Esophagus squamous epithelium (tissue), 5 donors: ENCODE results near the gene MTA1. TPM values are rescaled to one million over a fixed set of nuclear protein-coding genes. Genes with fewer than 3 reads are reported as not detected.
A peak's percentile ranks its signal among the peaks of the same experiment; 100 is the strongest.

ENCODE experiments used
- DNase-seq: peaks from one replicate; lab custom pipeline; 2025; lab: John Stamatoyannopoulos, UW
- H3K27ac ChIP-seq, 4 donors: fragments of 200-600 bp; sonication (generic); one replicate each; pipeline ENCODE4 v1.5.1; 2016 to 2019; ENCODE audit warnings: mild to moderate bottlenecking in 1 of 4
- H3K27me3 ChIP-seq, 4 donors: fragments of 200-600 bp; sonication (generic); 1 replicate in 3 of 4; 2 replicates in 1 of 4; pipeline versions ENCODE4 v1.5.1 to v1.6.0; 2017 to 2021; ENCODE audit warnings: antibody characterized with exemption in 1 of 4
- H3K36me3 ChIP-seq, 3 donors: fragments of 200-600 bp; sonication (generic); one replicate each; pipeline ENCODE4 v1.5.1; 2016 to 2019
- H3K4me1 ChIP-seq, 3 donors: fragments of 200-600 bp; sonication (generic); one replicate each; pipeline ENCODE4 v1.5.1; 2017 to 2019
- H3K4me3 ChIP-seq, 4 donors: fragments of 200-600 bp; sonication (generic); 1 replicate in 3 of 4; 2 replicates in 1 of 4; pipeline ENCODE4 v1.5.1; 2016 to 2019; ENCODE audit warnings: mild to moderate bottlenecking in 2 of 4, moderate library complexity in 1 of 4
- H3K9me3 ChIP-seq, 3 donors: fragments of 200-600 bp; sonication (generic); one replicate each; pipeline ENCODE4 v1.5.1; 2016 to 2019
- POLR2A ChIP-seq, 4 donors: fragments of 450-650 bp; IDR thresholded peaks; one replicate each; pipeline ENCODE4 v1.6.1; 2017; ENCODE audit warnings: antibody characterized with exemption in 4 of 4, mild to moderate bottlenecking in 4 of 4, moderate library complexity in 3 of 4
- WGBS, 2 donors: methylation state at CpG; one replicate each; pipeline ENCODE4 v1.1.5; 2018; 5-methylcytosine and 5-hydroxymethylcytosine counted together
- intact Hi-C: fragments of 100-400 bp; cut with DNase I; formaldehyde crosslinking; loops from one replicate; pipeline ENCODE4 v1.15.0; 2022
- total RNA-seq, 4 donors: library from RNA; depleted of rRNA; stranded (reverse); fragments of >200 nt; gene quantifications; one replicate each; pipeline ENCODE4 v1.1.0, GENCODE V29; 2016
- TF ChIP-seq, protein P1 (sequence below), 6 experiments: fragments of 450-650 bp in 4 of 6; fragments of 200-600 bp in 2 of 6; sonication (generic) in 2 of 6; IDR thresholded peaks; one replicate each; pipeline ENCODE4 v1.5.1; 2016 to 2019; ENCODE audit warnings: antibody characterized with exemption in 6 of 6, mild to moderate bottlenecking in 4 of 6, moderate library complexity in 4 of 6
- donor health status: DM: yes; HTN: yes; CAD: no.

The MTA1 gene
- total RNA-seq, 4 donors from 2014 or later: 19.9 to 64.7 (median 39.6) TPM

DNA sequence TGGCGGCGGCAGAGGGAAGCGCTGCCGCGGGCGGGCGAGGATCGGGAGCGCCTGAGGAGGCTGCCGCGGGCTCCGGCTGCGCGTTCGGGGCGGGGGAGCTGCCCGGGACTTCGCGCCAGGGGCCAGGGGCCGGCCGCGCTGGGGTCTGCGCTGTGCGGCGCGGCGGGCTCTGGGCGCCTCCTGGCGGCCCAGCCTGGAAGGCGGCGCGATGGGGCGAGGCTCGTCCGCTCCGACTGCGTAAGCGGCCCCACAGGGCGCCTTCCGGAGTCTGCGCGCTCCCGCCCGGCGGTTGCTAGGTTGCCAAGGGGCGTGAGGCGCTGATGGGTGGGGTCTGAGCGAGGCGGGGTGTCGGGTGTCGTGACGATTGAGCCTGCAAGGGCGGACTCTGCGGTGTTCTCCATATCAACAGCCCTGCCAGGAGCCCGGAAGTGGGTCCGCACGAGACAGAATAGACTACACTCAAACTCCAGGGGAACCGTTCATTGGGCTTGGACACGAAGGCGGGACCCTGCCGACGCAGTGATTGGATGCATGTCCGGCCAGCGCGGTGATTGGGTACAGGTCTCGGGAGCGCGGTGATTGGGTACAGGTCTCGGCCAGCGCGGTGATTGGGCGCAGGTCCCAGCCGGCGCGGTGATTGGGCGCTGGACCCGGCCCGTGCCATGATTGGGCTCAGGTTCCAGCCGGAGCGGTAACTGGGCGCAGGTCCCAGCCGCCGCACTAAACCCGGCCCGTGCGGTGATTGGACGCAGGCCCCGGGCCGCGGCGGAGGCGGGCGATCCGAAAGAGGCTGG lies 71.1 kb downstream of the MTA1 start, which contains the start of gene TEDC1:
TSS of gene TEDC1 (plus strand) at position 675 of the 794 bp plus-strand sequence. CDS start 130 bp downstream, outside the sequence.
- intact Hi-C loops: no loop called here
- H3K27me3 ChIP-seq: peaks cover 0 to 21% (median 0%) of the 10 kb centered on the region in 4 donors
- peak; percentile 99 for DNase-seq
- TF ChIP-seq POLR2A (IDR thresholded peaks at IDR 0.05): peak in 3 of 4 donors; percentile 38 to 75 (median 62)
- TF ChIP-seq, protein P1, sequence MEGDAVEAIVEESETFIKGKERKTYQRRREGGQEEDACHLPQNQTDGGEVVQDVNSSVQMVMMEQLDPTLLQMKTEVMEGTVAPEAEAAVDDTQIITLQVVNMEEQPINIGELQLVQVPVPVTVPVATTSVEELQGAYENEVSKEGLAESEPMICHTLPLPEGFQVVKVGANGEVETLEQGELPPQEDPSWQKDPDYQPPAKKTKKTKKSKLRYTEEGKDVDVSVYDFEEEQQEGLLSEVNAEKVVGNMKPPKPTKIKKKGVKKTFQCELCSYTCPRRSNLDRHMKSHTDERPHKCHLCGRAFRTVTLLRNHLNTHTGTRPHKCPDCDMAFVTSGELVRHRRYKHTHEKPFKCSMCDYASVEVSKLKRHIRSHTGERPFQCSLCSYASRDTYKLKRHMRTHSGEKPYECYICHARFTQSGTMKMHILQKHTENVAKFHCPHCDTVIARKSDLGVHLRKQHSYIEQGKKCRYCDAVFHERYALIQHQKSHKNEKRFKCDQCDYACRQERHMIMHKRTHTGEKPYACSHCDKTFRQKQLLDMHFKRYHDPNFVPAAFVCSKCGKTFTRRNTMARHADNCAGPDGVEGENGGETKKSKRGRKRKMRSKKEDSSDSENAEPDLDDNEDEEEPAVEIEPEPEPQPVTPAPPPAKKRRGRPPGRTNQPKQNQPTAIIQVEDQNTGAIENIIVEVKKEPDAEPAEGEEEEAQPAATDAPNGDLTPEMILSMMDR (IDR thresholded peaks at IDR 0.05): peak; percentile 58 to 99 (median 97)
- H3K4me1 ChIP-seq: peaks cover 38 to 65% (median 54%) of the 10 kb centered on the region in 3 donors
- peak within 1 kb of the TSS; percentile 73 to 86 (median 83) for H3K4me3 ChIP-seq
- peak within 1 kb of the TSS; percentile 90 to 99 (median 96) for H3K27ac ChIP-seq
- no peaks in the 10 kb centered on the region for H3K9me3 ChIP-seq
- H3K36me3 ChIP-seq: no peaks in the 10 kb centered on the region
- WGBS, 2 donors: 0% methylated on average over 20 of the region's 94 CpGs; no CpG with 5 or more reads in 1 of the 2 donors

DNA sequence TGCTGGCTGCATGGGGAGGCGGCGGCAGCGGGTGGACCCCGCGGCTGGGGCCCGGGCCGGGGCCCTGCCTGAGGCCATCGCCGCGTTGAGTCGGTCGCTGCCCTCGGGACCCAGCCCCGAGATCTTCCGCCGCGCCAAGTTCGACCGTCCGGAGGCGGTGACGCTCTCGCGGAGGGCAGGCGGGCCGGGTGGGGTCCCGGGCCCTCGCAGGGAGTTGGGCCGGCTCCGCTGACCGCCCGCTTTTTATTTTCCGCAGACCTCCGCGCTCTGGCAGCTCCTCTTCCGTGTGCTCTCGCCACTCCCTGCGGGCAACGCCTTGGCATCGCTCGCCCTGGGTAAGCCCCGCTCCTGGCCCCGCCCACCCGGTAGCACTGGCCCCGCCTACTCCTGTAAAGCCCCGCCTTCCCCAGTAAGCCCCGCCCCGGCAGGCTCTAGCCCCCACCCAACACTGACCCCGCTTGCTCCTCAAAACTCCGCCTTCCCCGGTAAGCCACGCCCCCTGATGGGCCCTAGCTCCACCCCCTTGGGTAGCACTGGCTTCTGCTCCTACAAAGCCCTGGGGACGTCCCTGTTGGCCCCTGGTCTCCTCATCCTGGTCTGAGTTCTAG lies 71.8 kb downstream of the MTA1 start:
- H3K36me3 ChIP-seq: no peaks in the 10 kb centered on the region
- DNase-seq: no peak
- peak in 1 of 4 donors; percentile 52 for TF ChIP-seq POLR2A (IDR thresholded peaks at IDR 0.05)
- TF ChIP-seq, protein P1 (IDR thresholded peaks at IDR 0.05): no peak
- no peaks in the 10 kb centered on the region for H3K9me3 ChIP-seq
- WGBS, 2 donors: 0 to 3% methylated on average over 3 to 9 of the region's 53 CpGs
- peaks cover 31 to 64% (median 47%) of the 10 kb centered on the region in 3 donors for H3K4me1 ChIP-seq
- peak overlapping the region; percentile 90 to 99 (median 96) for H3K27ac ChIP-seq
- peak overlapping the region; percentile 73 to 86 (median 83) for H3K4me3 ChIP-seq
- intact Hi-C loops: no loop called here
- H3K27me3 ChIP-seq: peaks cover 0 to 14% (median 0%) of the 10 kb centered on the region in 4 donors

DNA sequence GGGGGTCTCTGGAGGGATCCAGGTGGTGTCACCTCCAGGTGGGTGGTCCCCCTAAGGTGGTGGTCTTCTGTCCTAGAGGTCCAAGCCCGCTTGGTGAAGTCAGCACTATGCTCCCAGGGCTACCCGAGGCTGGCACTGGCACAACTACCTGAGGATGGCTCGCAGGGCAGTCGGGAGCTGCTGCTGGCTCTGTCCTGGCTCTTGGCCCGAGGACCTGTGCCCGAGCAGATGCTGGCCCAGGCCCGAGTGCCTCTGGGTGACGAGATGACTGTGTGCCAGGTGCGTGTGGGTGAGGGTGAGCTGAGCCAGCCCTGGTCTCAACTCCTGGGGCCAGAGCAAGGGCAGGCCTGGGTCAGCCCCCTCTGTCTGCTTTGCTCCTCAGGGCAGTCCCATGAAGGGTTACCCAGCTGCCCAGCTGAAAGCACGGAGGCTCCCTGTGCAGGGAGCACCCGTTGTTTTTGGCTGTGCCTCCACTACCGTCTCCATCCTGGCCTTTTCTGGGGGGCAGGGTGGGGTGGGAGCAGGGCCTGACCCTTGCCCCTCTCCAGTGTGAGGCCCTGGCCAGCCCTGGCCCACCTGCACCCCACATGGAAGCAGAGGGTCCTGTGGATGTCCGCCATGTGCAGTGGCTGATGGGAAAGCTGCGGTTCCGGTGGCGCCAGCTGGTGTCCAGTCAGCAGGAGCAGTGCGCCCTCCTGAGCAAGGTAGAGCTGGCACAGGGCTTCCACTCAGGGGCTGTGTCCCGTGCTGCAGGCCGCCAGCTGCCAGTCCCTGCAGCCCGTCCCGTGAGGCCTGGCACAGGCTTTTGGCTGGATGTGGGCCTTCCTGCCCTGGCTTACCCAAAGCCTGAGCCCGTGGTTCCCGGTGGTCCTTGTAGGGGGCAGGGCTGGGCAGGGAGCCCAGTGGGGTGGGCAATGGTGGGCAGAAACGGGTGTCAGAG lies 72.7 kb downstream of the MTA1 start:
- Histone ChIP-seq H3K27ac (peak overlapping the region in 2 of 4 donors; percentile 90 to 99), H3K36me3 (peaks cover 0 to 3% (median 0%) of the 10 kb centered on the region in 3 donors), H3K9me3 (no peaks in the 10 kb centered on the region), H3K4me1 (peaks cover 27 to 56% (median 38%) of the 10 kb centered on the region in 3 donors), H3K4me3 (peak overlapping the region in 2 of 4 donors; percentile 73 to 83), H3K27me3 (peaks cover 0 to 6% (median 0%) of the 10 kb centered on the region in 4 donors)
- TF ChIP-seq, protein P1 (IDR thresholded peaks at IDR 0.05): no peak
- 59% methylated on average over 7 of the region's 24 CpGs; no CpG with 5 or more reads in 1 of the 2 donors for WGBS, 2 donors
- intact Hi-C loops: no loop called here
- DNase-seq: no peak

DNA sequence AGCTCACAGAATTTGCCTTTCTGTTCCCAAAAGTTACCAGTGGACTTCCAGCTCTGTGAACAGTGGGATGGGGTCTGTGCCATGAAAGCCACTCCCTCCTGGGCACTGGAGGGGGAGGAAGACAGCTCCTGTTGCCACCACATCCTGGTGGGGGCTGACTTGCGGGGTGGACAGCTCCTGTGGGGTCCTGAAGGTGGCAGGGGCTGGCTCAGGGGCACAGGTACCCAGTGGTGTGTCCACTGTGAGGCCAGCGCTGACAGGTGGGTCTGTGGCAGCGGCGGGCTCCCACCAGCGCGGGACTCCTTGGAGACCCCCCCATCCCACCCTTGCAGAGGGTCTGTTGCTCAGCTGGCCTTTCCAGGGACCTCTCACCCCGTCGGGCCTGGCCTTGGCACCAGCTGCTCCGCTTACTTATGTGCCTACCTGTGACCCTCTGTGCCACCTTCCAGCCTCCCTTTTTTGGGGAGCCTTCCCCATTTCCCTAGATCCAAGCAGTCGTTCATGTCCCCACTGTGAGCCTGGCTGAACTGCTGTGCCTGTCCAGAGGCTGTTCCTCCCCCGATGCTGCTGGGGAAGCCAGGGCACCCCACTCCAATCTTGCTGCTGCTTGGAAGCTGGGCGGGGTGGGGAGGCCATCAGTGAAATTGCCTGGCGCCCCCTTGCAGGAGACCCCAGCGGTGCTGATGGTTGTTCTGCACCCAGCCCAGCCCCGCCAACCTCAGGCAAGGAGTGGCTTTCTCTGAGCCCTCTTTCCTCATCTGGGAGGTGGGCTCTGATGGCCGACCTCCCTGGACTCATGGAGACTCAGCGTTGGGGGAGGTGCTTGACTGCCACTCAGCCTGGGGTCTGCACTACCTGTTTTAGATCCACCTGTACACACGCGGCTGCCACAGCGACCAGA lies 73.6 kb downstream of the MTA1 start:
- no peaks in the 10 kb centered on the region for H3K9me3 ChIP-seq
- peaks cover 0 to 12% (median 0%) of the 10 kb centered on the region in 3 donors for H3K36me3 ChIP-seq
- intact Hi-C loops: no loop called here
- DNase-seq: no peak
- peaks cover 19 to 46% (median 29%) of the 10 kb centered on the region in 3 donors for H3K4me1 ChIP-seq
- TF ChIP-seq, protein P1 (IDR thresholded peaks at IDR 0.05): no peak
- no peak for TF ChIP-seq POLR2A (IDR thresholded peaks at IDR 0.05)
- WGBS, 2 donors: 0 to 88% methylated on average over 1 to 6 of the region's 20 CpGs
- no peak overlapping the region for H3K4me3 ChIP-seq
- H3K27me3 ChIP-seq: no peaks in the 10 kb centered on the region
- no peak overlapping the region for H3K27ac ChIP-seq
